NCI-H446 treated with DMSO at 0.1 percent for 48 hours (cell line): ENCODE data around the gene MR1.
"Not testable (repeated sequence)": the region's sequence is repeated elsewhere in the genome, so short reads cannot be mapped to it uniquely, and the experiment has no call there.

ENCODE experiments used
- DNase-seq: peaks from one replicate; lab custom pipeline; 2025; lab: John Stamatoyannopoulos, UW

MR1 gene

DNA sequence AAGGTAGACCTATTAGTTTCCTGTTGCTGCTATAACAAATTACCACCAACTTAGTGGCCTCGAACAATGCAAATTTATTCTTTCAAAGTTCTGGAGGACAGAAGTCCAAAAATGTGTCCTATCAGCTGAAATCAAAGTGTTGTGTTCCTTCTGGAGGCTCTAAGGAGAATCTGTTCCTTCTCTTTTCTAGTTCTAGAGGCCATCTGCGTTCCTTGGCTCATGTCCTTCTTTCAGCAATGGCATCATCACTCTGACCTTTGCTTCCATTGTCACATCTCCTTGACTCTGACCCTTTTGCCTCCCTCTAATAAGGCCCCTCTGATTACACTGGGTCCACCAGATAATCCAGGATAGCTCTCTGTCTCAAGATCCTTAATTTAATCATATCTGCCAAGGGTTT, 1.2 kb upstream of the MR1 start:
- no peak for DNase-seq

DNA sequence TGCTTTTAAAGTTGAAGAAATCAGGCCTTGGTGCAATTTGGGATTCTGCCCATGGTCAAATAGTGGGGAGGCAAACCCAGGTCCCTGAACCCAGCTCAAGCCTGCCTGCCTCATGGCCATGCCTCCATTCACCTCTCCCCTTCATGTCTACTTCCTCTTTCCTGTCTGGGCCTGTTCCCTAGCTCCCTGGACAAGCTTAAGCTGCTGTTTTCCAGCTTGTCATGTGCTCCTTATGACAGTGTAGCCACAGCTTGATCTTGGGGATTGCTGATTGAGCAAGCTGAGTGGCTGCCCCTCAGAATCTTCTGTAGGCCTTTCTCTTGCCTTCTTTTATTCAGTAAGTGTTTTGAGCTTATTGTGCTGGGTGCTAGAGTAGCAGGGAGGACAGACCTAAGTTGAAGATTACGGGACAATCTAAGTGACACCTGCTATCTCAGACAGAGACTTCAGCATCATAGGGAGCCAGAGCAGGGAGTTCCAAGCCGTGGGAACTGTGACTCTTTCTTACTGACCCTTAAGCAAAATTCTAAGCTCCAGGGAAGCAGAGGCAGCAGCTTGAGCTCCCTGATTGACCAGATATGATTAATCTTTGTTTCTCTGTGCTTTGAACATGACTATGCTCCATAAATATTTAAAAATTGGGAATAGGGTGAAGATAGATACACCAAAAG, 520 bp upstream of the MR1 start:
- peak; percentile 14 for DNase-seq

DNA sequence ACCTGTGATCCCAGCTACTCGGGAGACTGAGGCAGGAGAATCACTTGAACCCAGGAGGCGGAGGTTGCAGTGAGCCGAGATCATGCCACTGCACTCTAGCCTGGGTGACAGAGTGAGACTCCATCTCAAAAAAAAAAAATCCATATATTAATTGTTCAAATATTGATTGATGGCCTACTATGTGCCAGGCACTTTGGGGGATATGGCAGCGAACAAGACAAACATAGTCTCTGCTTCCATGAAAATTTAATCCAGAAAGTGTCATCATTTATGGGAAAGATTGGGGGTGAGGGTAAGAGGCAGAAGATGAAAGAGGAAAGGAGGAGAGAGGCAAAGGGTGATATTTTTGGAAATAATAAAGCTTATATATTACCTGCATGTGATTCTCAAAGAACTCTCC, 1.4 kb downstream of the MR1 start:
- DNase-seq: not testable (repeated sequence)

DNA sequence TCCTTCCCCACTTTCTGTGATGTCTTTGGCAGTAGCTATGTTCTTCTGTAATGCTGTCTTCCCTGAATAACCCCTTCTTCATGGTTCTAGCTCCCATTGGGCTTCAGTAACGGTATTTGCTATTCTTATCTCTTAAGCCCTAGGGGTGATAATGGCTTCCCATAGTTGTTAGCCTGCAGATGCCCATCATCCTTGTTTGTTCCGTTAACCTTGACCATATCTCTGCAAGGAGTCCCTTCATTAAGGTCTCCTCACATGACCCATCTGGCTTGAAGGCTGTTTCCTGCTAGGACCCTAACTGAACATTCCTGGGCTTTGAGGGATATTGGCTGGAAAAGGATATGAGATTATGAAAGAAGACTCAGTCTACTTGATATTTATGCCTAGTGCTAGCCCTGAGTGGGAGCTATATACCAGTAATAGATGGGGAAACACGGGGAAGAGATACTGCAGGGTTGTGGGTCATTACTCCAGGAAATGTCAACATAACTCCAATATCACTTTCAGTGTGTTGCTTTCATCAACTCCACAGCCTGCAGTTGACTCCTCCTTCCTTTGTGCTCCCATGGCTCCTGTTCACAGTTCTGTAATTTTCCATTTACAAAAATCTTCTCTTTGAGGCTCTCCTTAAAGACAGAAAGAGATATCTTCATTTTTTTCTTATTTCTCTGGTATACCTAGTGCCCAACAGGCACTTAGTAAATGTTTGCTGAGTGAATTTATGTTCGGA, 2.5 kb downstream of the MR1 start:
- no peak for DNase-seq

DNA sequence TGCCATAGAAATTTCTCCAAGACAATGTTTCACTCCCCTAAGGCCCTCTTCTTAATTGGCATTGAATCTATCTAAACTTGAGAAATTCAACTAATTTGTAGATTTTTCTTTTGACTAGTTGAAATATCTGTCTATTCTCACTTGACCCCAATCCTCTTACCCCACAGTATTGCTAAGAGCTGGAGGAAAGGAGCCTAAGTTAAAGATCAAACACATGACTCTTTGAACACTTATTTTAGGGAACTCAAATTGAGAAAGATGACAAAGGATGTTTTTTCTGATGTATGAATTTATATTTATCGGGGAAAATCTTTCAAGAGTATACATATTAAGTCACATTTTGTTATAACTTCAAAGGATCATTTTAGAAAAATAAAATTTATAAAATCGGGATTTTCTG, 3.6 kb downstream of the MR1 start:
- DNase-seq: no peak

DNA sequence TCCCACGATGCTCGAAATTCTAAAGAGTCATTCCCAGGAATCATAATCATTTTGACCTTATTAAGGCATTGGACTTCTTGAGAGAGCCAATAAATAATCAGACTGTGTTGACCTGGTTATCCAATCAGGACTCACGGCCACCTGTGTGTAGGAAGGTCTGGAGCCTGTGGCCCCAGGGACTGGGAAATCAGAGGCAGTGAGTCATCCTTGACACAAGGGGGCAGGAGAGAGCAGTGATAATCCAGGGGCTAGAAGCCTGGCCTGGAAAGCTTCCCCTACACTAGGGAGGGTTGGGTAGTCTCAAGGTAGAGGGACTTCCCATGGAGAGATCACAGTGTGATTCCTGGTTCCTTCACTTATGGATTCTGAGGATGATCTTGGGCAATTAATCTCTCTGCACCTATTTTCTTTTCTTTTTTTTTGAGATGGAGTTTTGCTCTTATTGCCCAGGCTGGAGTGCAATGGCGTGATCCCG, 4.7 kb downstream of the MR1 start:
- peak; percentile 19 for DNase-seq

DNA sequence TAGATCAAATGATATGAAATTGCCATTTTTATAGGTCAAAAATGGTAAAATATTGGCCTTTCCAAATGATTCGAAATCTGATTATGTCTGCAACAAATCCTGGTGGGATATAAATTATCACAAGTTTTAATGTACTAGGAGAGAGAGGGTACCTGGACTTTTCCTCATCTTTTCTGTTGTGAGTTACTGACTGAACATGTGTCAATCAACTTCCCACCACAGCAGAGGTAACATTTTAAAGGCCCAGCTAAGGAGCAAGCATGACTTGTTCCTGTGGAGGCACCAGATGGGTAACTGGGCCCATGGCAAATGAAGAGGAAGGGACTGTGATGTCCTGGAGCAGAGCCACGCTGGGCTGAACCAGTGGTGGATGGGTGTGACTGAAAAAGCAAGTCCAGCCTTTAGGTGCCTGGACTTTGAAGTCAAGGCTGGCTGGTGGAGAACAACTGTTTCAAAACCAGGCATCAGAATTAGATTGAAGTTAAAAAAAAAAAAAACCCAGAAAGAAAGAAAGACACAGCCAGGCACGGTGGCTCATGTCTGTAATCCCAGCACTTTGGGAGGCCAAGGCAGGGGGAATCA, 6.6 kb downstream of the MR1 start:
- DNase-seq: peak; percentile 28

DNA sequence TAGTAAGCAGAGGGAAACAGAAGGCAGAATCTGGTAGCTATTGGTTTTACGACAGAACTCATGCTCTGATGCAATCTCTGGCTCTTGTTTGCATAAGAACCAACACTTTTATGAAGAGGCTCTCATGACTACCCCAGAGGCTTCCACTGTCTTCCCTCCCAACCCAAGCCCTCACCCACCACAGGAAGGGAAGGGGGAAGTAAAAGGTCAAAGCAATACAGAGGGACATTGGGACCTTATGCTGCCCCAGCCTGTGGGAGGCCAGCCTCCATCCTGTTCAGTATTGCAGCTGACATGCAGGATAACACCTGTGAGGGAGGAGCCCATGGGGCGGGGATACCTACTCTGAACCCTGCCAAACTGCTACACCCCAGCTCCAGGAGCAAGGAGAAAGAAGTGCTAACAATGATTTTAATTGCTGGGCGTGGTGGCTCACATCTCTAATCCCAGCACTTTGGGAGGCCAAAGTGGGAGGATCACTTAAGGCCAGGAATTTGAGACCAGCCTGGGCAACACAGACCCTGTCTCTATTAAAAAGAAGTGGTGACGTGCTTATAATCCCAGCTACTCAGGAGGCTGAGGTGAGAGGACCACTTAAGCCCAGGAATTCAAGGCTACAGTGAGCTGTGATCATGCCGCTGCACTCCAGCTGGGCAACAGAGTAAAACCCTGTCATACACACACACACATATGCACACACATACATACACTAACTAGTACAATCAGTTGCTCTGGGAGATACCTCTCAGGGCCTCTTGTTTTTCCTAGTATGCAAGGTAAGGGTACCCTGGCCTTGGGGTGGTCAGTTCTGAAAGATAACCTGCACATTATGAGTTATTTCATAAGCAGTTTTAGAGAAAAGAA, 9.5 kb downstream of the MR1 start:
- no peak for DNase-seq

DNA sequence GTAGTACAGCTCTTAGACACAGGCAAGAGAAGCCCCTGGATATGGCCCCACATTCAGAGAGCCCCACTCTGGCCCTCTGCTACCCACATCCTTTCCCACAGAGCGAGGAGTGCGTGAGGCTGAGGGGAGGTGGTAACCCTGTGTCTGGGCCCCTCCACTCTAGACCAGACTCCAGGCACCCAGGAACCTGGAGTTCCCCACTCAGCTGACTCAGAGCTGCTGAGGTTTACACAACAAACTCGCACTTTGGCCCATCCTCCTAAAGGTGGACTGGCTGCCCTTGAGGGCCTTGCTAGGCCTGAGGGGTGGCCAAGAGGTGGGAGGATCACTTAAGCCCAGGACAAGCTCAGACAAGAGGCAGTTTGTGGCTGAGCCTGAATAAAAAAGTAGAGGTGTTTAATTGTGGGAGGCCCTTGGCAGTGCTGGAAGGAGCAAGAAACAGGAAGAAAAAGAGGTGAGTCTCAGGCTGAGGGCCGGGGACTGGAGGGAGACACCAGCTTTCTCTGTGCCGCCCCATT, 10.7 kb downstream of the MR1 start:
- no peak for DNase-seq

DNA sequence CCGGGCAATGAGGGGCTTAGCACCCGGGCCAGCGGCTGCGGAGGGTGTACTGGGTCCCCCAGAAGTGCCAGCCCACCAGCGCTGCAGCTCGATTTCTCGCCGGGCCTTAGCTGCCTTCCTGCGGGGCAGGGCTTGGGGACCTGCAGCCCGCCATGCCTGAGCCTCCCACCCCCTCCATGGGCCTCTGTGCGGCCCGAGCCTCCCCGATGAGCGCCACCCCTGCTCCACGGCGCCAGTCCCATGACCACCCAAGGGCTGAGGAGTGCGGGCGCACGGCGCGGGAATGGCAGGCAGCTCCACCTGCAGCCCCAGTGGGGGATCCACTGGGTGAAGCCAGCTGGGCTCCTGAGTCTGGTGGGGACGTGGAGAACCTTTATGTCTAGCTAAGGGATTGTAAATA, 12.2 kb downstream of the MR1 start:
- not testable (repeated sequence) for DNase-seq

DNA sequence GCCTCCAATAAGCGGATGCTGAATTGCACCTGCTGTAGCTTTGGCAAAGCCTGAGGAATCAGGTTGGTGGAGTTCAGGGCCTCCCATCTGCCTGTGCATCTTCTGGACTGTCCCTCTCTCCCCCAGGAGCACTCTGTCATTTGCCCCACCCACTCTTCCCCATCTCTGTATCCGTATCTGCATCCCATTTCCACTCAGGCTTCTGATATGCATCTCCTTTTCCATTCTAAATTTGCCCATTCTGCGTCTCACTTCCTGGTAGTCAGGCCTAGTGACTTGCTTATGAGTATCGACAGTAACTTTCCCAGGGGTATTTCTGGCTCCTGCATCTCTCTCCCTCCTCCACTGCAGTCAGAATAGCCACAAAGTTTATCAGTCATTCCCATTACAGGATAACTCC, 15.6 kb downstream of the MR1 start:
- no peak for DNase-seq

DNA sequence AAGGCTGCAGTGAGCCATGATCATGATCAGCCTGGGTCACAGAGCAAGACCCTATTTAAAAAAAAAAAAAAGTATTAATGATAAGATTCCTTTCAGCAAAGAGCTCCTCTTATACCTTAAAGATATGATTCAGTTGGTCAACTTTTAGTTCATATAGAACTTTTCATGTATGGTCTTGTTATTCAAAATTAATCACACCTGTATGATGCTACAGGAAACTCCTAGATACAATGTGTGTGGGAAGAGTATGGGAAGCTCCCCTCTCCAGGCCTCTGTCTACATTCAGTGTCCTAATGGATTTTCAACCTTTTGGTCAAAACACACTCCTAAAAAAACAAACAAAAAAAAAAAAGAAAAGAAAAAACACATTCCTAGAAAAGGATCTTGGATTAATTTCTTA, 17.1 kb downstream of the MR1 start:
- DNase-seq: no peak

DNA sequence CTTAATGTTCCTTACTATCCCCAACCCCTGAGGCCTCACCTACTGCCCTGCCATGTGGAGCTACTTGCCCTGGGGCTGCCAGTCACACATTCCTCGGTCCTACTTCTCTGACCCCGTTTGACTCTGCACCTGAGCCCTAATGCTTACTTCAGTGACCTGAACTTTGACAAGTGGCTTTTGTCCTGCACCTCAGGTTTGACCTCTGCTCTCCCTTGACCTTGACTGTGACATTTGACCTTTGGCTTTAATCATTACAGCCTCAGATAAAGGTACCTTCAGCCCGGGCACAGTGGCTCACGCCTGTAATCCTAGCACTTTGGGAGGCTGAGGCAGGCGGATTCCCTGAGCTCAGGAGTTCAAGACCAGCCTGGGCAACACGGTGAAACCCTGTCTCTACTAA, 22.8 kb downstream of the MR1 start:
- DNase-seq: no peak

DNA sequence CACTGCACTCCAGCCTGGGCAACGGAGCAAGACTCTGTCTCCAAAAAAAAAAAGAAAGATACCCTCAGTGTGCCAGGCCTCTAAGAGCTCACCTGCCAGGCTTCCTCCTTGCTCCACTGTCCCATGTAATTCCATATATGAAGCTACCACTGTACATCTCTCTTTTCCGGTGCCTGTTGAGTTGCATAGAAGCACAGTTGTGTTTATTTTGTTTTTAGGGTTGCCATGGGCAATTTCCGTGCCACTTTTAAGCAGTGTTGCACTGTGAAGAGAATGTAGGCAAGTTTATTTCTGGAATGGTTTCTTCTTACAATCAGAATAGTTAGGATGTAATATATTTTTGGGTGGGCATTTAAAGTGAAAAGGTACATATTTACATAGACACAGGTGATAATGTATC, 23.3 kb downstream of the MR1 start:
- DNase-seq: no peak

DNA sequence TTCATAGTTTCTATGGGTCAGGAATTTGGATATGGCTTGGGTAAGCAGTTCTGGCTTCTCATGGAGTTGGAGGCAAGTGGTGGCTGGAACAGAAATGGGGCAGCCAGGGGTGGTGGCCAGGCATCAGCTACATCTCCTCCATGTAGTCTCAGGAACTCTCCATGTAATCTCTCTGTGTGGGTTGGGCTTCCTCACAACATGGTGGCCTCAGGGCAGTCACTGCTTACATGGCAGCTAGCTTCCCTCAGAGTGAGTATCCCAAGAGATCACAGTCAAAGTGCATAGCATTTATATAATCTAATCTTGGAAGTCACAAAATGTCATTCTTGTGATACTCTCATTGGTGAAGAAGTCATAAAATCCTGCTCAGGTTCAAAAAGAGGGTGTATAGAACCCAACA, 25.7 kb downstream of the MR1 start:
- no peak for DNase-seq

DNA sequence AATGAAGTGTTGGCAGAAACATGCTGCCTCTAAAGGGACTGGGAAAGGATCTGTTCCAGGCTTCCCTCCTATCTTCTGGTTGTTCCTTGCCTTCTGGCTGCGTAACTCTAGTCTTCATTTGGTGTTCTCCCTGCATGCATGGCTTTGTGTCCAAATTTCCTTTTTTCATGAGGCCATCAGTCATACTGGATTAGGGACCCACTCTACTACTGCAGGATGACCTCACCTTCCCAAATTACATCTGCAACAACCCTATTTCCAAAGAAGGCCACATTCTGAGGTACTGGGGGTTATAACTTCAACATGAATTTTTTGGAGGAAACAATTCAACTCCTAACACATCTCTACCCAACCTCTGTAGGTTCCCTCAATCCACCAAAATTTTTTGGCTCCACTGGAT, 26.3 kb downstream of the MR1 start:
- DNase-seq: no peak

DNA sequence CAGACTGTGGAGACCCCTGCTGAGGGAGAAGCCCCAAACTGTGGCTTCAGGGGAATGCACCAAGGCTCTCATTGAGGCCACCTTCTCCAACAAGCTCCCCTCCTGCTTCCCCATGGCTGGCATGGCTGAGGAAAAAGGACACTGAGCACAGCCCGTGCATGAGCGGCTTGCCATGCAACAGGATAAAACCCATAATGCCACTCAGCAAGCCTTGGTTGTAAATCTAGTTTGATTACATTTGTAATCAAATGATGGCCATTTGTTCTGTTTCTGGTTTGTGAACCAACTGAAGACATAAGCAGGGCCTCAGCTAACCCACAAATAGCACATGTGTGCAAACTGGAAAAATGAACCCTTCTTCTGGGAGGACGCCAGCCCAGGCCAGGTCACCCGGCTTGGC, 27.2 kb downstream of the MR1 start:
- not testable (repeated sequence) for DNase-seq

DNA sequence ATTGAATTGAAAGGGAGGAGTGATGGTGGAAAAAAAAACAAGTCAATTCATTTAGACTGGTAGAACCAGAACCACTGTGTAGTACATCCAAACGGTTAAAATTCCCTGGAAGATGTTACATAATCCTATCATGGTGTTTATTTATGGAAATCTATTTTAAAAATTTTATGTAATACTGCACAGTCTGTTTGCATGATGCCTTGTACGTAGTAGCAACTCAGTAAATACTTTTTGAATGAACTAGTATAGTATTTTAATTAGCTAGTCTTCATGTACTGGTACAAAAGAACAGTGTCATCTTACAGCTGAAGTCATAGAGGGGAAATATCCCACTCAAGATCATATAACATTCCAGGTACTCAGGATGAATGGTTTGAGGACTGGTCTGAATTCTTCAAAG, 27.7 kb downstream of the MR1 start:
- DNase-seq: no peak

DNA sequence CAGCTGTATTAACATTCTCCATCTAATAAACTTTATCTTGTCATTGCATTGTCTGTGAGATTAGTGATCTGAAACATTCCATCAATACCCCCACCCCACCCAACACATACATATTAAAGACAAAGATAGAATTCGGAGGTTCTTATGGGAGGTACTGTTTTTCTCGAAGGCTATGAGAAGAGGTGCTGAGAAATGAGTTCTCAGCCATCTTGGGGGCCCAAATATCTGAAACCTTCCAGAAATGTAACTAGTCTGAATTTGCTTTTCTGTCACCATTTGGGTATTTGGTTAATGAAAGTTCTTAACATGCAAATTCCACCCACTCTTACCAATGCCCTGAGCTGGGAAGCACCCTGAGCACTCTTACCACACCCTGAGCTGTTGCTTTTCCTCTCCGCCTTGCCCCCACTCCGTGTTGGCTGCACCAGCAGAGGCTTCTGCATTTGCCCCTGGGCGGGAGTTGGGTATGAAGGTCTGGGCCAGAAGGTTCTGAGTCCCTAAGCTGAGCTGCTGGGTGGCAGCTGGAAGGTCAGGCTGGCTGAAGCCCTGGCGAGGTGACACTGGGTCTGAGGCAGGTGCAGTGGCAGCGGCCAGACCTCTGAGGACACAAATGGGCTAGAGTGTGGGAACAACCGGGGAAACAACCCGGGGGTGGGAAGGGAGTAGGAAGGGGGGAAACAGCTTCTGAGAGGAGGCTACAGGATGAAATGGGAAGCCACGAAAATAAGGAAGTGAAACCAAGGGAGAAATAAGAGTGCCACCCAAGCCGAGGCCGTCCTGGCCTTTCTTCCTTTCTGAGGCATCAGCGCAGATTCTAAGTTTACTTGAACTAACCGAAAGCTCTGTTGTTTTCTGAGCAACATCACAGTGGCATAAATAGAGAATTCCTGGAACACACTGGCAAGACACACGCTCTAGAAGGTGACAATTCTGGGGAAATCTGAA, 28.4 kb downstream of the MR1 start:
- DNase-seq: no peak

DNA sequence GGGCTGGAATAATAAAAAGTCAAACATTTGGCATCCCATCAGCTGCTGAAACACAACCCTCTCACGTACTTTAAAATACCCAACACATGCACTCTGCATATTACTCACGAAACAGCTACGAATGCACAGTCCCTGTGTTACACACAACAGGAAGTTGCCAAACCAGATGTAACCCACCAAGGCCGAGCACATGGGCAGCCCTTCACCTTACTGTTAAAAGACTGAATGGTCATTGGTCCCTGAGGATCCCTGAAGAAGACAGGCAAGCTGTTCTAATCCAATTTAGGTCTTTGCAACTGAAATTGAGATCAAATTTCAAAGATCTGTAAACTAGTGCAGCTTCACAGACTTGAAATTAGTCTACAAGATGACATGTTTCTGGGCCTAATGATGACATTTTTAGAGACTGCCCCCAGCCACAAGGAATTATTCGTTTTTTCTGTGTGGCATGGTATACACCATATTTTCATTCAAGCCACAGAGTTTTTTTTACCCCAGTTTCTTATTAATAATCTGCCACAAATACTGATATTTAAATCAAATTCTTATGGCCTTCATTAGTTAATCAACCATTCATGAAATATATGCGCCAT, 29.1 kb downstream of the MR1 start:
- no peak for DNase-seq
